Tibial nerve (tissue), 4 donors: Measurements from ENCODE around the gene ARID4B. TPM values are rescaled to one million over a fixed set of nuclear protein-coding genes. Genes with fewer than 3 reads are reported as not detected.
"Not testable (repeated sequence)": the region's sequence is repeated elsewhere in the genome, so short reads cannot be mapped to it uniquely, and the experiment has no call there.

ENCODE experiments used
- DNase-seq, 2 donors: peaks; one replicate each; pipeline ENCODE4 v3.0.0-alpha.2; 2019; ENCODE audit warnings: low spot score in 2 of 2
- H3K27ac ChIP-seq, 4 donors: fragments of 200-600 bp; sonication (generic) in 3 of 4; one replicate each; pipeline ENCODE4 v1.5.1; 2017 to 2019; ENCODE audit warnings: mild to moderate bottlenecking in 1 of 4
- H3K27me3 ChIP-seq, 2 donors: fragments of 200-600 bp; sonication (generic) in 1 of 2; one replicate each; pipeline versions ENCODE4 v1.5.1 to v1.6.0; 2017 to 2019
- H3K36me3 ChIP-seq, 3 donors: fragments of 200-600 bp; sonication (generic); one replicate each; pipeline ENCODE4 v1.5.1; 2018 to 2019
- H3K4me1 ChIP-seq, 4 donors: fragments of 200-600 bp; sonication (generic) in 3 of 4; one replicate each; pipeline ENCODE4 v1.5.1; 2017 to 2019
- H3K4me3 ChIP-seq, 4 donors: fragments of 200-600 bp; sonication (generic) in 3 of 4; one replicate each; pipeline ENCODE4 v1.5.1; 2017 to 2019; ENCODE audit warnings: mild to moderate bottlenecking in 1 of 4, moderate library complexity in 1 of 4
- H3K9me3 ChIP-seq, 4 donors: fragments of 200-600 bp; sonication (generic) in 3 of 4; one replicate each; pipeline ENCODE4 v1.5.1; 2017 to 2019
- EP300 ChIP-seq, 2 donors: sonication (generic); formaldehyde crosslinking; IDR thresholded peaks; one replicate each; pipeline ENCODE4 v1.6.1; 2017; ENCODE audit warnings: antibody characterized with exemption in 2 of 2, mild to moderate bottlenecking in 1 of 2
- POLR2A ChIP-seq, 2 donors: fragments of 450-650 bp; IDR thresholded peaks; one replicate each; pipeline ENCODE4 v1.6.1; 2017; ENCODE audit warnings: antibody characterized with exemption in 2 of 2, mild to moderate bottlenecking in 2 of 2, moderate library complexity in 2 of 2
- WGBS, 2 donors: methylation state at CpG; one replicate each; pipeline ENCODE4 v1.1.5; 2018; 5-methylcytosine and 5-hydroxymethylcytosine counted together
- total RNA-seq, 4 donors: library from RNA; depleted of rRNA; stranded (reverse); fragments of >200 nt; gene quantifications; one replicate each; pipeline ENCODE4 v1.1.0, GENCODE V29; 2016
- TF ChIP-seq, protein P1 (sequence below), 5 experiments: fragments of 200-600 bp in 3 of 5; fragments of 450-650 bp in 2 of 5; sonication (generic) in 3 of 5; IDR thresholded peaks; one replicate each; pipeline ENCODE4 v1.5.1; 2016 to 2019; ENCODE audit warnings: antibody characterized with exemption in 5 of 5, mild to moderate bottlenecking in 3 of 5, moderate library complexity in 2 of 5

ARID4B gene
- total RNA-seq, 4 donors from 2014 or later = 41.6 to 58.8 (median 46.8) TPM

- Histone ChIP-seq H3K27ac (peak within 1 kb of the TSS in 3 of 4 donors; percentile 71 to 82 (median 76)), H3K36me3 (peaks cover 0 to 9% (median 0%) of the 10 kb centered on the region in 3 donors), H3K4me3 (peak within 1 kb of the TSS; percentile 61 to 73 (median 66)), H3K9me3 (no peaks in the 10 kb centered on the region), H3K4me1 (peaks cover 0 to 14% (median 5%) of the 10 kb centered on the region in 4 donors), H3K27me3 (no peaks in the 10 kb centered on the region)
- 0% methylated on average over 38 of the region's 38 CpGs for WGBS, 2 donors
- peak in 1 of 2 donors; percentile 70 for TF ChIP-seq POLR2A (IDR thresholded peaks at IDR 0.05)
- peak; percentile 54 to 86 for TF ChIP-seq EP300 (IDR thresholded peaks at IDR 0.05)
- TF ChIP-seq, protein P1, sequence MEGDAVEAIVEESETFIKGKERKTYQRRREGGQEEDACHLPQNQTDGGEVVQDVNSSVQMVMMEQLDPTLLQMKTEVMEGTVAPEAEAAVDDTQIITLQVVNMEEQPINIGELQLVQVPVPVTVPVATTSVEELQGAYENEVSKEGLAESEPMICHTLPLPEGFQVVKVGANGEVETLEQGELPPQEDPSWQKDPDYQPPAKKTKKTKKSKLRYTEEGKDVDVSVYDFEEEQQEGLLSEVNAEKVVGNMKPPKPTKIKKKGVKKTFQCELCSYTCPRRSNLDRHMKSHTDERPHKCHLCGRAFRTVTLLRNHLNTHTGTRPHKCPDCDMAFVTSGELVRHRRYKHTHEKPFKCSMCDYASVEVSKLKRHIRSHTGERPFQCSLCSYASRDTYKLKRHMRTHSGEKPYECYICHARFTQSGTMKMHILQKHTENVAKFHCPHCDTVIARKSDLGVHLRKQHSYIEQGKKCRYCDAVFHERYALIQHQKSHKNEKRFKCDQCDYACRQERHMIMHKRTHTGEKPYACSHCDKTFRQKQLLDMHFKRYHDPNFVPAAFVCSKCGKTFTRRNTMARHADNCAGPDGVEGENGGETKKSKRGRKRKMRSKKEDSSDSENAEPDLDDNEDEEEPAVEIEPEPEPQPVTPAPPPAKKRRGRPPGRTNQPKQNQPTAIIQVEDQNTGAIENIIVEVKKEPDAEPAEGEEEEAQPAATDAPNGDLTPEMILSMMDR (IDR thresholded peaks at IDR 0.05) = no peak
- DNase-seq = peak; percentile 89 to 93
These were observed 39.3 kb upstream of the ARID4B start, which contains the start of gene TBCE for GRCh38 chr1:235367000-235367908. Gene TBCE (plus strand): TSS chr1:235367427. CDS start chr1:235380050, 12,623 bp downstream.

DNA sequence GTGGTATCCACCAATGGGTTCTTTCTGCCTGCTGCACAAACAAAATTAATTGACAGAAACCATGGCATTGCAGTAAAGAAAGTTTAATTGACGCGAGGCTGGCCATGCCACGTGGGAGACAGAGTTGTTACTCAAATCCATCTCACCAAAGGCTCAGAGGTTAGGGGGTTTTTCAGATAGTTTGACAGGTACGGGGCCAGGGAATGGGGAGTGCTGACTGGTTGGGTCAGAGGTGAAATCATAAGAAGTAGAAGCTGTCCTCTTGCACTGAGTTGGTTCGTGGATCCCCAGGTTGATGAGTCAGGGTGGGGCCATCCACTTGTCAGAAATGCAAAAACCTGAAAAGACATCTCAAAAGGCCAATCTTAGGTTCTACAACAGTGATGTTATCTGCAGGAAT is 38.3 kb upstream of the ARID4B start:
- WGBS, 2 donors = 89 to 91% methylated on average over 5 of the region's 5 CpGs
- Histone ChIP-seq H3K27me3 (no peaks in the 10 kb centered on the region), H3K4me3 (peak overlapping the region in 1 of 4 donors; percentile 73), H3K36me3 (no peaks in the 10 kb centered on the region), H3K27ac (no peak overlapping the region), H3K4me1 (peaks cover 0 to 14% (median 5%) of the 10 kb centered on the region in 4 donors), H3K9me3 (no peaks in the 10 kb centered on the region)
- TF ChIP-seq, protein P1 (IDR thresholded peaks at IDR 0.05) = no peak
- no peak for TF ChIP-seq POLR2A (IDR thresholded peaks at IDR 0.05)
- no peak for TF ChIP-seq EP300 (IDR thresholded peaks at IDR 0.05)
- no peak for DNase-seq

DNA sequence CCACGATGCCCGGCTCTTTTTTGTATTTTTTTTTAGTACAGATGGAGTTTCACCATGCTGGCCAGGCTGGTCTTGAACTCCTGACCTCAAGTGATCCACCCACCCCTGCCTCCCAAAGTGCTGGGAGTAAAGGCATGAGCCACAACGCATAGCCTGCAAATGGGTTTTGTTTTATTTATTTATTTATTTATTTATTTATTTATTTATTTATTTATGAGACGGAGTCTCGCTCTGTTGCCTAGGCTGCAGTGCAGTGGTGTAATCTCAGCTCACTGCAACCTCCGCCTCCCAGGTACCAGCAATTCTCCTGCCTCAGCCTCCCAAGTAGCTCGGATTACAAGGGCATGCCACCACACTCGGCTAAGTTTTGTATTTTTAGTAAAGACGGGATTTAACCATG is 36.2 kb upstream of the ARID4B start:
- H3K27me3 ChIP-seq, H3K9me3 ChIP-seq, H3K36me3 ChIP-seq, H3K4me3 ChIP-seq, H3K27ac ChIP-seq, DNase-seq: not testable (repeated sequence)
- H3K4me1 ChIP-seq = peaks cover 0 to 14% (median 5%) of the 10 kb centered on the region in 4 donors
- WGBS, 2 donors = 90 to 96% methylated on average over 9 of the region's 9 CpGs

DNA sequence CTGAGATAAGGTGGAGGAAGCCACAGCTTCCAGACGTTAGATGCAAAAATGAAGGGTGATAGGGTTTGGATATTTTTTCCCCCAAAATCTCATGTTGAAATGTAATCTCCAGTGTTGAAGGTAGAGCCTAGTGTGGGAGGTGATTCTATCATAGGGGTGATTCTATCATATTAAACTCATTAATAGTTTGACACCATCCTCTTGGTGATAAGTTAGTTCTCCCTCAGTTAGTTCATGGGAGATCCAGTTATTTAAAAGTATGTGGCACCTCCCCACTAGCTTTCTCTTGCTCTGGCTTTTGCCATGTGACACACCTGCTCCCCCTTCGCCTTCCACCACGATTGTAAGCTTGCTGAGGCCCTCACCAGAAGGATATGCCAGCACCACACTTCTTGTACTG is 30.9 kb upstream of the ARID4B start:
- Histone ChIP-seq H3K27me3 (no peaks in the 10 kb centered on the region), H3K4me3 (no peak overlapping the region), H3K9me3 (no peaks in the 10 kb centered on the region), H3K36me3 (no peaks in the 10 kb centered on the region), H3K27ac (no peak overlapping the region), H3K4me1 (no peaks in the 10 kb centered on the region)
- 84 to 86% methylated on average over 3 of the region's 3 CpGs for WGBS, 2 donors
- no peak for DNase-seq
- TF ChIP-seq, protein P1 (IDR thresholded peaks at IDR 0.05) = no peak
- no peak for TF ChIP-seq EP300 (IDR thresholded peaks at IDR 0.05)
- no peak for TF ChIP-seq POLR2A (IDR thresholded peaks at IDR 0.05)

DNA sequence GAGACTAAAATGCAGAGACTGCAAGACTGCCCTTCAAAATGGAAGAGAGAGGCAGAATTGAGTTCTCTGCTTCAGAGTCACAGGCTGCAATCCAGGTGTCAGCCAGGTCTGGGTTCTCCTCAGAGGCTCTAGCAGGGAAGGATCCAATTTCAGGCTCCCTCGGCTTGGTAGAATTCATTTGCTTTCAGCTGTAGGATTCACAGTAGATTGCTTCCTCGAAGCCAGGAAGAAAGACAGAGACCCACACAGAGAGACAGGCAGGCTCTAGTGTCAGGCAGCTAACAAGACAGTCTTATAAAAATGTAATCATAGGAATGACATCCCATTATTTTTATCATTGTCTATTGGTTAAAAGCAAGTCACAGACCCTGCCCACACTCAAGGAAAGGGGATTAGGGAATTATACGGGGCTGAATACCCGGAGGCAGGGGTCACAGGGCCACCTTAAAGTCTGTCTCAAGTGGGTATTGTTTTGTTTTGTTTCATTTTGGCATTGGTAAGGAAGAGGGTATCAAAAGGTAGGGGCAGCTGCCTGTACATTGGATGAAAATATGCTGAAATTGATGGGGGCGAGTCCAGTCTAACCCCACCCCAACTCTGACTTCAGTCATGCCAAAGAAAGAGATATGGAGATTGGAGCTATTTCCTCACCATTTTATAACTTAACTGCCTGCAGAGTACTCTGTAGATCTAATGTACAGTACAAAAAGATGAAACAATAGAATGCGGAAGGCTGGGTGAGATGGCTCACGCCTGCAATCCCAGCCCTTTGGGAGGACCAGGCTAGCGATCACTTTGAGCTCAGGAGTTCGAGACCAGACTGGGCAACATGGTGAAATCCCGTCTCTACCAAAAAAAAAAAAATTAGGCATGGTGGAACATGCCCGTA is 29.8 kb upstream of the ARID4B start:
- no peaks in the 10 kb centered on the region for H3K9me3 ChIP-seq
- TF ChIP-seq EP300 (IDR thresholded peaks at IDR 0.05) = no peak
- TF ChIP-seq POLR2A (IDR thresholded peaks at IDR 0.05) = no peak
- TF ChIP-seq, protein P1 (IDR thresholded peaks at IDR 0.05) = no peak
- H3K4me3 ChIP-seq = no peak overlapping the region
- H3K27ac ChIP-seq = no peak overlapping the region
- H3K4me1 ChIP-seq = no peaks in the 10 kb centered on the region
- no peaks in the 10 kb centered on the region for H3K36me3 ChIP-seq
- no peak for DNase-seq
- H3K27me3 ChIP-seq = no peaks in the 10 kb centered on the region
- 61 to 67% methylated on average over 11 of the region's 11 CpGs for WGBS, 2 donors
